Transverse colon (tissue), 4 donors: Measurements from ENCODE around the gene MTCH1.

Experiments used
- EP300 ChIP-seq: sonication (generic); formaldehyde crosslinking; IDR thresholded peaks from one replicate; pipeline ENCODE4 v1.6.1; 2017; ENCODE audit warnings: antibody characterized with exemption, low read depth
- POLR2A ChIP-seq: fragments of 450-650 bp; IDR thresholded peaks from one replicate; pipeline ENCODE4 v1.6.1; 2016; ENCODE audit warnings: antibody characterized with exemption, mild to moderate bottlenecking, moderate library complexity
- POLR2AphosphoS5 ChIP-seq, 3 donors: sonication (generic); formaldehyde crosslinking; IDR thresholded peaks; one replicate each; pipeline ENCODE4 v1.6.1; 2016; ENCODE audit warnings: antibody characterized with exemption in 3 of 3
- TF ChIP-seq, protein P1 (sequence below), 5 experiments: fragments of 200-600 bp in 3 of 5; fragments of 450-650 bp in 2 of 5; sonication (generic) in 3 of 5; IDR thresholded peaks; 1 replicate in 2 of 5; 2 replicates in 3 of 5; pipeline ENCODE4 v1.5.1; 2016 to 2017; ENCODE audit warnings: antibody characterized with exemption in 5 of 5, inconsistent platforms in 3 of 5, mild to moderate bottlenecking in 2 of 5, moderate library complexity in 1 of 5

GRCh38 chr6:37005827-37006567 is 20.0 kb upstream of the MTCH1 start:
- TF ChIP-seq, protein P1, sequence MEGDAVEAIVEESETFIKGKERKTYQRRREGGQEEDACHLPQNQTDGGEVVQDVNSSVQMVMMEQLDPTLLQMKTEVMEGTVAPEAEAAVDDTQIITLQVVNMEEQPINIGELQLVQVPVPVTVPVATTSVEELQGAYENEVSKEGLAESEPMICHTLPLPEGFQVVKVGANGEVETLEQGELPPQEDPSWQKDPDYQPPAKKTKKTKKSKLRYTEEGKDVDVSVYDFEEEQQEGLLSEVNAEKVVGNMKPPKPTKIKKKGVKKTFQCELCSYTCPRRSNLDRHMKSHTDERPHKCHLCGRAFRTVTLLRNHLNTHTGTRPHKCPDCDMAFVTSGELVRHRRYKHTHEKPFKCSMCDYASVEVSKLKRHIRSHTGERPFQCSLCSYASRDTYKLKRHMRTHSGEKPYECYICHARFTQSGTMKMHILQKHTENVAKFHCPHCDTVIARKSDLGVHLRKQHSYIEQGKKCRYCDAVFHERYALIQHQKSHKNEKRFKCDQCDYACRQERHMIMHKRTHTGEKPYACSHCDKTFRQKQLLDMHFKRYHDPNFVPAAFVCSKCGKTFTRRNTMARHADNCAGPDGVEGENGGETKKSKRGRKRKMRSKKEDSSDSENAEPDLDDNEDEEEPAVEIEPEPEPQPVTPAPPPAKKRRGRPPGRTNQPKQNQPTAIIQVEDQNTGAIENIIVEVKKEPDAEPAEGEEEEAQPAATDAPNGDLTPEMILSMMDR (IDR thresholded peaks at IDR 0.05), result no peak
- TF ChIP-seq POLR2A (no peak), EP300 (no peak), POLR2AphosphoS5 (IDR thresholded peaks at IDR 0.05) (no peak)
